ENCODE results near the gene ZNF48. TPM values are rescaled to one million over a fixed set of nuclear protein-coding genes. Genes with fewer than 3 reads are reported as not detected.
A peak's percentile ranks its signal among the peaks of the same experiment; 100 is the strongest.

ZNF48 gene
- total RNA-seq, 1 donor from 2014 or later = 40.4 TPM

- Mint-ChIP-seq H3K4me1 (ENCODE audit: unreplicated experiment) (peaks cover 29% of the 10 kb centered on the region), H3K36me3 (ENCODE audit: low read depth, unreplicated experiment) (peaks cover 29% of the 10 kb centered on the region), H3K27me3 (ENCODE audit: unreplicated experiment) (peaks cover 5% of the 10 kb centered on the region), H3K27ac (ENCODE audit: unreplicated experiment) (no peak overlapping the region), H3K4me3 (ENCODE audit: unreplicated experiment) (no peak overlapping the region), H3K9me3 (ENCODE audit: unreplicated experiment) (no peaks in the 10 kb centered on the region)
- TF ChIP-seq CTCF (IDR thresholded peaks at IDR 0.05; ENCODE audit: unreplicated experiment) = no peak
- DNase-seq (ENCODE audit: low spot score) = no peak
Measured at GRCh38 chr16:30414159-30414558, 18.9 kb downstream of the ZNF48 start.

- H3K4me3 Mint-ChIP-seq (ENCODE audit: unreplicated experiment) = peak overlapping the region; percentile 1
- peaks cover 35% of the 10 kb centered on the region for H3K36me3 Mint-ChIP-seq (ENCODE audit: low read depth, unreplicated experiment)
- no peak for DNase-seq (ENCODE audit: low spot score)
- H3K9me3 Mint-ChIP-seq (ENCODE audit: unreplicated experiment) = no peaks in the 10 kb centered on the region
- H3K27ac Mint-ChIP-seq (ENCODE audit: unreplicated experiment) = no peak overlapping the region
- peaks cover 5% of the 10 kb centered on the region for H3K27me3 Mint-ChIP-seq (ENCODE audit: unreplicated experiment)
- TF ChIP-seq CTCF (IDR thresholded peaks at IDR 0.05; ENCODE audit: unreplicated experiment) = no peak
- H3K4me1 Mint-ChIP-seq (ENCODE audit: unreplicated experiment) = peaks cover 15% of the 10 kb centered on the region
Measured at GRCh38 chr16:30416047-30416603, 20.9 kb downstream of the ZNF48 start.

- DNase-seq (ENCODE audit: low spot score) = no peak
- peaks cover 35% of the 10 kb centered on the region for H3K36me3 Mint-ChIP-seq (ENCODE audit: low read depth, unreplicated experiment)
- H3K9me3 Mint-ChIP-seq (ENCODE audit: unreplicated experiment) = no peaks in the 10 kb centered on the region
- peaks cover 11% of the 10 kb centered on the region for H3K4me1 Mint-ChIP-seq (ENCODE audit: unreplicated experiment)
- no peak for TF ChIP-seq CTCF (IDR thresholded peaks at IDR 0.05; ENCODE audit: unreplicated experiment)
- peak overlapping the region; percentile 10 for H3K4me3 Mint-ChIP-seq (ENCODE audit: unreplicated experiment)
- H3K27me3 Mint-ChIP-seq (ENCODE audit: unreplicated experiment) = peaks cover 5% of the 10 kb centered on the region
- no peak overlapping the region for H3K27ac Mint-ChIP-seq (ENCODE audit: unreplicated experiment)
Measured at GRCh38 chr16:30416624-30417528, 21.7 kb downstream of the ZNF48 start.

GRCh38 chr16:30417529-30418349, 22.5 kb downstream of the ZNF48 start:
- Mint-ChIP-seq H3K36me3 (ENCODE audit: low read depth, unreplicated experiment) (peaks cover 33% of the 10 kb centered on the region), H3K4me1 (ENCODE audit: unreplicated experiment) (peaks cover 7% of the 10 kb centered on the region), H3K4me3 (ENCODE audit: unreplicated experiment) (no peak overlapping the region), H3K9me3 (ENCODE audit: unreplicated experiment) (no peaks in the 10 kb centered on the region), H3K27me3 (ENCODE audit: unreplicated experiment) (peaks cover 5% of the 10 kb centered on the region), H3K27ac (ENCODE audit: unreplicated experiment) (no peak overlapping the region)
- TF ChIP-seq CTCF (IDR thresholded peaks at IDR 0.05; ENCODE audit: unreplicated experiment) = no peak
- DNase-seq (ENCODE audit: low spot score) = peak; percentile 80
